Subcutaneous adipose tissue (tissue), 4 donors: Measurements from ENCODE around the gene ZNF763. TPM values are rescaled to one million over a fixed set of nuclear protein-coding genes. Genes with fewer than 3 reads are reported as not detected.

Experiments used
- CTCF ChIP-seq: fragments of 450-650 bp; IDR thresholded peaks from one replicate; pipeline ENCODE4 v1.5.1; 2016; ENCODE audit warnings: low read depth, mild to moderate bottlenecking, control low read depth, antibody characterized with exemption, moderate library complexity
- small RNA-seq: library from RNA; depleted of rRNA; stranded (forward); fragments of <200 nt; gene quantifications from one replicate; pipeline ENCODE3, GENCODE V24; 2016
- total RNA-seq, 4 donors: library from RNA; depleted of rRNA; stranded (reverse); fragments of >200 nt; gene quantifications; one replicate each; pipeline ENCODE4 v1.1.0, GENCODE V29; 2016

Gene ZNF763
- total RNA-seq, 4 donors from 2014 or later: 3.2 to 7.5 (median 4.6) TPM

GRCh38 chr19:12015015-12015752, 50.3 kb downstream of the ZNF763 start:
- TF ChIP-seq CTCF: no peak

GRCh38 chr19:12015753-12016116, 50.9 kb downstream of the ZNF763 start:
- no peak for TF ChIP-seq CTCF

Small RNAs within 50 kb of the gene (small RNA-seq; reads per million reads assigned to genes)
- not detected for gene RNA5SP464
- not detected for gene RNA5SP465

Other genes with a start within 250 kb of the ZNF763 start
- gene ZNF823, start 226.1 kb upstream of the ZNF763 start, total RNA-seq: 1 to 10 TPM; 6.4 to 9.3 (median 8.2) TPM
- gene ZNF441, start 198.0 kb upstream of the ZNF763 start, total RNA-seq: 10 to 100 TPM; 10.0 to 14.9 (median 11.2) TPM
- 1 to 10 TPM; 1.3 to 2.2 (median 1.7) TPM for gene ZNF491, start 166.5 kb upstream of the ZNF763 start, total RNA-seq
- gene ZNF440, start 150.8 kb upstream of the ZNF763 start, total RNA-seq: 10 to 100 TPM in 2 of 4 donors, 1 to 10 TPM in 2; 8.4 to 12.2 (median 10.3) TPM
- gene ZNF439, start 116.3 kb upstream of the ZNF763 start, total RNA-seq: 1 to 10 TPM; 3.8 to 7.7 (median 4.6) TPM
- 10 to 100 TPM; 10.3 to 23.5 (median 11.8) TPM for gene ZNF69, start 77.3 kb upstream of the ZNF763 start, total RNA-seq
- 10 to 100 TPM; 17.8 to 23.9 (median 19.4) TPM for gene ZNF700, start 39.9 kb upstream of the ZNF763 start, total RNA-seq
- 1 to 10 TPM; 2.9 to 5.9 (median 3.4) TPM for gene ZNF433, start 70.6 kb downstream of the ZNF763 start, total RNA-seq
- under 1 TPM in 1 of 4 donors, not detected in 3; 0.44 TPM for gene ZNF878, start 87.9 kb downstream of the ZNF763 start, total RNA-seq
- gene ZNF844, start 99.7 kb downstream of the ZNF763 start, total RNA-seq: 10 to 100 TPM in 2 of 4 donors, 1 to 10 TPM in 2; 7.7 to 14.1 (median 10.3) TPM
- 1 to 10 TPM; 1.3 to 2.0 (median 1.5) TPM for gene ZNF20, start 175.3 kb downstream of the ZNF763 start, total RNA-seq
- gene ZNF625, start 191.7 kb downstream of the ZNF763 start, total RNA-seq: 1 to 10 TPM; 3.1 to 5.8 (median 4.4) TPM
- 10 to 100 TPM; 10.3 to 20.2 (median 13.9) TPM for gene ZNF136, start 198.1 kb downstream of the ZNF763 start, total RNA-seq